Mesendoderm (in vitro differentiated cells): ENCODE results near the gene MMAB.

Experiments
- DNase-seq: peaks from one replicate; pipeline ENCODE4 v3.0.0; 2013
- H2AK5ac ChIP-seq: 2 replicates; pipeline ENCODE4 v1.6.1; 2013; ENCODE audit warnings: low read length, inconsistent platforms
- H2BK120ac ChIP-seq: 2 replicates; pipeline ENCODE4 v1.6.1; 2013; ENCODE audit warnings: low read depth, mild to moderate bottlenecking, low read length, moderate library complexity, mixed read lengths
- H2BK15ac ChIP-seq: replicated peaks from 2 replicates; pipeline ENCODE4 v1.6.1; 2013; ENCODE audit warnings: low read depth, mild to moderate bottlenecking, moderate library complexity
- H2BK5ac ChIP-seq: 2 replicates; pipeline ENCODE4 v1.6.1; 2013; ENCODE audit warnings: low read length, inconsistent platforms
- H3K18ac ChIP-seq: 2 replicates; pipeline ENCODE4 v1.6.1; 2013; ENCODE audit warnings: mild to moderate bottlenecking, low read length, mixed read lengths
- H3K23ac ChIP-seq: one replicate; pipeline ENCODE4 v1.6.1; 2013; ENCODE audit warnings: low read length
- H3K27ac ChIP-seq: 2 replicates; pipeline ENCODE4 v1.5.1; 2013; ENCODE audit warnings: low read depth, mild to moderate bottlenecking, inconsistent platforms, low read length, moderate library complexity
- H3K27me3 ChIP-seq: 2 replicates; pipeline ENCODE4 v1.6.1; 2013; ENCODE audit warnings: low read length, control low read depth, mild to moderate bottlenecking, inconsistent platforms; ENCODE audit not compliant: insufficient read depth, poor library complexity
- H3K36me3 ChIP-seq: 2 replicates; pipeline ENCODE4 v1.6.1; 2013; ENCODE audit warnings: low read length, inconsistent platforms; ENCODE audit not compliant: control insufficient read depth, insufficient read depth
- H3K4ac ChIP-seq: one replicate; pipeline ENCODE4 v1.6.1; 2013; ENCODE audit warnings: low read depth, mild to moderate bottlenecking, low read length, moderate library complexity
- H3K4me1 ChIP-seq: 2 replicates; pipeline ENCODE4 v1.6.1; 2013; ENCODE audit warnings: low read depth, low read length, inconsistent platforms; ENCODE audit not compliant: control insufficient read depth
- H3K4me2 ChIP-seq: 2 replicates; pipeline ENCODE4 v1.6.1; 2013; ENCODE audit warnings: low read length
- H3K4me3 ChIP-seq: 2 replicates; pipeline ENCODE4 v1.5.1; 2013; ENCODE audit warnings: mild to moderate bottlenecking, low read length
- H3K56ac ChIP-seq: one replicate; pipeline ENCODE4 v1.6.1; 2013; ENCODE audit warnings: low read length
- H3K79me1 ChIP-seq: 2 replicates; pipeline ENCODE4 v1.6.1; 2013; ENCODE audit warnings: low read length, inconsistent platforms
- H3K79me2 ChIP-seq: 2 replicates; pipeline ENCODE4 v1.6.1; 2013; ENCODE audit warnings: mild to moderate bottlenecking, low read length; ENCODE audit not compliant: control insufficient read depth, insufficient read depth
- H3K9ac ChIP-seq: 2 replicates; pipeline ENCODE4 v1.6.1; 2013; ENCODE audit warnings: low read length, inconsistent platforms
- H4K5ac ChIP-seq: one replicate; pipeline ENCODE4 v1.6.1; 2013; ENCODE audit warnings: low read length
- H4K8ac ChIP-seq: one replicate; pipeline ENCODE4 v1.6.1; 2013; ENCODE audit warnings: low read depth, mild to moderate bottlenecking, control low read depth, low read length, moderate library complexity
- WGBS: extraction: QIAGEN DNeasy Blood & Tissue Kit; methylation state at CpG from one replicate; pipeline ENCODE4 v1.1.7; 2013; ENCODE audit warnings: low lambda C conversion rate, missing lambda C conversion rate; ENCODE audit not compliant: insufficient coverage; ENCODE audit errors: extremely low coverage; 5-methylcytosine and 5-hydroxymethylcytosine counted together

The MMAB gene

GRCh38 chr12:109560867-109561710 is 12.2 kb downstream of the MMAB start:
- DNase-seq: no peak
- Histone ChIP-seq H2BK15ac (no peak overlapping the region), H3K4ac (no peak overlapping the region), H3K4me1 (no peaks in the 10 kb centered on the region), H2BK5ac (no peak overlapping the region), H3K23ac (no peak overlapping the region), H3K18ac (no peak overlapping the region), H2BK120ac (no peak overlapping the region), H4K5ac (no peak overlapping the region), H3K9ac (no peak overlapping the region), H3K27me3 (no peaks in the 10 kb centered on the region), H3K4me2 (no peak overlapping the region), H3K56ac (no peak overlapping the region), H4K8ac (no peak overlapping the region), H3K4me3 (no peak overlapping the region), H3K79me2 (no peaks in the 10 kb centered on the region), H2AK5ac (no peak overlapping the region), H3K79me1 (no peaks in the 10 kb centered on the region), H3K36me3 (no peaks in the 10 kb centered on the region), H3K27ac (no peak overlapping the region)
- no CpG with 5 or more reads among the region's 30 CpGs for WGBS

DNA sequence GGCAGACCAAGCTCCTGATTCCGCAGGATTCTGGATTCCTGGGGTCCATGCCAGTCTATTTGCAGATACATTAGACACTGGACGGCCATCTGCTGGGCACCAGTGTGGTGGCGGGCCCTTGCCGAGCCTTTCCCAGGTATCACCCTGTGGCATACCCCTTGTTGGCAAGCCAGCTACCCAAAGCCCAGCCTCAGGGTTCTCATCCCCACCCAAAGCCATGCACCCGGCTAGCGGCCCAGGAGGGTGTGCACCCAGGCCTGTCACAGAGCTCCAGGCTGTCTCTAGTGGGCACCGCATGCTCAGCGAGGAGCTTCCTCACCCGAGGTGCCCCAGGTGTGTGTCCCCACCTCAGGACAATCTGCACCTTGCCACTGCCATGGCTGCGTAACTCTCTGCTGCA is 13.7 kb downstream of the MMAB start:
- Histone ChIP-seq H3K18ac (no peak overlapping the region), H3K4me3 (no peak overlapping the region), H3K27ac (no peak overlapping the region), H3K79me1 (no peaks in the 10 kb centered on the region), H3K27me3 (no peaks in the 10 kb centered on the region), H3K4ac (no peak overlapping the region), H2AK5ac (no peak overlapping the region), H3K4me1 (no peaks in the 10 kb centered on the region), H2BK120ac (no peak overlapping the region), H3K56ac (no peak overlapping the region), H4K5ac (no peak overlapping the region), H3K36me3 (no peaks in the 10 kb centered on the region), H3K23ac (no peak overlapping the region), H3K79me2 (no peaks in the 10 kb centered on the region), H3K4me2 (no peak overlapping the region), H2BK15ac (no peak overlapping the region), H2BK5ac (no peak overlapping the region), H4K8ac (no peak overlapping the region), H3K9ac (no peak overlapping the region)
- DNase-seq: no peak
- no CpG with 5 or more reads among the region's 10 CpGs for WGBS

- Histone ChIP-seq H3K9ac (no peak overlapping the region), H4K8ac (no peak overlapping the region), H2BK15ac (no peak overlapping the region), H3K27ac (no peak overlapping the region), H3K4me3 (no peak overlapping the region), H3K23ac (no peak overlapping the region), H3K18ac (no peak overlapping the region), H3K79me1 (no peaks in the 10 kb centered on the region), H2BK5ac (no peak overlapping the region), H3K4ac (no peak overlapping the region), H2BK120ac (no peak overlapping the region), H3K27me3 (no peaks in the 10 kb centered on the region), H3K36me3 (no peaks in the 10 kb centered on the region), H3K56ac (no peak overlapping the region), H3K4me2 (no peak overlapping the region), H3K4me1 (no peaks in the 10 kb centered on the region), H4K5ac (no peak overlapping the region), H3K79me2 (no peaks in the 10 kb centered on the region), H2AK5ac (no peak overlapping the region)
- no CpG with 5 or more reads among the region's 6 CpGs for WGBS
- DNase-seq: no peak
These were observed 14.2 kb downstream of the MMAB start for GRCh38 chr12:109559200-109559505.

GRCh38 chr12:109558374-109559199 is 14.7 kb downstream of the MMAB start:
- Histone ChIP-seq H3K27ac (no peak overlapping the region), H3K4me2 (no peak overlapping the region), H2BK5ac (no peak overlapping the region), H2BK120ac (no peak overlapping the region), H3K27me3 (no peaks in the 10 kb centered on the region), H3K4me1 (no peaks in the 10 kb centered on the region), H3K79me2 (no peaks in the 10 kb centered on the region), H3K23ac (no peak overlapping the region), H4K5ac (no peak overlapping the region), H2BK15ac (no peak overlapping the region), H3K4ac (no peak overlapping the region), H3K18ac (no peak overlapping the region), H3K56ac (no peak overlapping the region), H3K79me1 (no peaks in the 10 kb centered on the region), H2AK5ac (no peak overlapping the region), H3K9ac (no peak overlapping the region), H3K36me3 (no peaks in the 10 kb centered on the region), H3K4me3 (no peak overlapping the region), H4K8ac (no peak overlapping the region)
- DNase-seq: no peak
- no CpG with 5 or more reads among the region's 25 CpGs for WGBS

DNA sequence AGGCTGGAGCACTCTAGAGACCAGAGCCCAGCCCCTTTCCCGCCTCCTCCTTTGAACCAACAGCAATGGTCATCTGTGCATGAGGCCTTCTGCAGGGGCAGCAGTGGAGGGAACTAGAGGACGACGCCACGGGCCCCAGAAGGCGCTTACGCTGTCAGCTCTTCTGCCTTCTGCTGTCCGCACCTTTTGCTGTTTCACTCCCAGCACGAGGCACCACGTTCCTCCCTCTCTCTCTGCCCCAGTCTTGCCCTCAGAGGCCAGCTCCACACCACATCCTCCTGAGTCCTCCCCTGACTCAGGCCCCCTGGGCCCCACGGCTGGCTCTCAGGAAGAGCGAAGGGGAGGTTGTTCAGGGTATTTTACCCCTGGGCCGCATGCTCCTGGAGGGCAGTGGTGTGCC is 15.5 kb downstream of the MMAB start:
- Histone ChIP-seq H4K5ac (no peak overlapping the region), H3K23ac (no peak overlapping the region), H3K27me3 (no peaks in the 10 kb centered on the region), H2AK5ac (no peak overlapping the region), H3K18ac (no peak overlapping the region), H2BK5ac (no peak overlapping the region), H3K79me2 (no peaks in the 10 kb centered on the region), H3K4me2 (no peak overlapping the region), H2BK120ac (no peak overlapping the region), H4K8ac (no peak overlapping the region), H2BK15ac (no peak overlapping the region), H3K4ac (no peak overlapping the region), H3K9ac (no peak overlapping the region), H3K27ac (no peak overlapping the region), H3K4me3 (no peak overlapping the region), H3K4me1 (no peaks in the 10 kb centered on the region), H3K56ac (no peak overlapping the region), H3K36me3 (no peaks in the 10 kb centered on the region), H3K79me1 (no peaks in the 10 kb centered on the region)
- no CpG with 5 or more reads among the region's 12 CpGs for WGBS
- no peak for DNase-seq
